ENCODE measurements around the gene AKT3. TPM values are rescaled to one million over a fixed set of nuclear protein-coding genes. Genes with fewer than 3 reads are reported as not detected.

Gene AKT3
- total and polyA plus RNA-seq, 3 experiments from 2014 or later, result 4.3 to 49.6 (median 47.3) TPM

DNA sequence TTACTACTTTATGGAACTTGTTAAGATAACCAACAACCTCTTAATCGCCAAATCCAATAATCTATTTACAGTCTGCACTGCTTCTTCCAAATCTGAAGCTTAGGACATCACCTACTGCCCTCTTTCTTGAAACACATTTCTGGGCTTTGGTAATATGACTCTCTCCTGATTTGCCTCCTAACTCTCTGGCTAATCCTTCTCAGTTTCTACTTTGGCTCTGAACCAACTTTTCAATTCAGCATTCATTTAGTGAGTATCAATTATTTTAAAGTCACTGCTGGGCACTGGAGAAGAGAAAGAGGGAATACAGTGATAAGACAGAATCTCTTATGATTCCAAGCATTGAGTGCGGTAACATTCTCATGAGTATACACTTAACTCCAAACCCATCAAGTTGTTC lies 275.0 kb downstream of the AKT3 start:
- H3K9me3 ChIP-seq (ENCODE audit: low read length), result no peaks in the 10 kb centered on the region

DNA sequence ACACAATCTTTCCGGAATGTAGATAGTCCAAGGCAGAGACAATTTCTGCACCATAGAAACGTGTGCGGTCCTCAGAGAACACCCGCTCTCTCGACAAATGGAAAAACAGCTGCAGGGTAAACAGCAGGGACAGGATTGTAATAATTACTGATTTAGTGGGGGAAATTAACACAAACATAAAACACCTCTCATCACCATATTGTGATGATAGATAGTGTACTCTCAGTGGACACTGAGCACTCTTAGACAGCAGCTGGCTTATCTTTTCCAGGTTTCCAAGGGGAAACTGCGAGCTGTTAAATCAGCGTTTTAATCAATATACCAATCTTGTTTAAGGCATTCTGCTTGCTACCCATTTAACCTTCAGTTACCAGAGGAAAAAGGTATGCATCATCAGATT lies 277.1 kb downstream of the AKT3 start:
- H3K27me3 ChIP-seq (ENCODE audit: insufficient read depth, low read length, poor library complexity, severe bottlenecking), result no peaks in the 10 kb centered on the region
- DNase-seq, result no peak
- Mint-ChIP-seq H3K27me3 (no peaks in the 10 kb centered on the region), H3K27ac (no peak overlapping the region), H3K4me1 (peaks cover 3 to 16% (median 15%) of the 10 kb centered on the region in 3 donors), H3K36me3 (peaks cover 29 to 70% (median 47%) of the 10 kb centered on the region in 3 donors), H3K9me3 (peaks cover 0 to 6% (median 0%) of the 10 kb centered on the region in 5 donors), H3K4me3 (no peak overlapping the region)
- no peak overlapping the region for H3K27ac ChIP-seq (ENCODE audit: low read depth, low read length)
- no peaks in the 10 kb centered on the region for H3K36me3 ChIP-seq (ENCODE audit: insufficient read depth, low read length)
- H3K4me3 ChIP-seq (ENCODE audit: low read length), result no peak overlapping the region
- ChIA-PET CTCF (no interaction called here), POLR2A (no interaction called here)
- no peaks in the 10 kb centered on the region for H3K4me1 ChIP-seq (ENCODE audit: insufficient read depth, low read length)
- no peaks in the 10 kb centered on the region for H3K9me3 ChIP-seq (ENCODE audit: low read length)

More for the DNA sequence above, 275.0 kb downstream of the AKT3 start:
- no peak overlapping the region for H3K4me3 ChIP-seq (ENCODE audit: low read length)
- Mint-ChIP-seq H3K4me3 (no peak overlapping the region), H3K4me1 (peaks cover 3 to 20% (median 15%) of the 10 kb centered on the region in 3 donors), H3K9me3 (peaks cover 0 to 6% (median 0%) of the 10 kb centered on the region in 5 donors), H3K27me3 (no peaks in the 10 kb centered on the region), H3K27ac (no peak overlapping the region), H3K36me3 (peaks cover 39 to 67% (median 58%) of the 10 kb centered on the region in 3 donors)
- no peaks in the 10 kb centered on the region for H3K27me3 ChIP-seq (ENCODE audit: insufficient read depth, low read length, poor library complexity, severe bottlenecking)
- CTCF ChIA-PET, result no interaction called here
- no peak for DNase-seq
- H3K36me3 ChIP-seq (ENCODE audit: insufficient read depth, low read length), result no peaks in the 10 kb centered on the region
- H3K4me1 ChIP-seq (ENCODE audit: insufficient read depth, low read length), result no peaks in the 10 kb centered on the region
- POLR2A ChIA-PET, result no interaction called here
- no peak overlapping the region for H3K27ac ChIP-seq (ENCODE audit: low read depth, low read length)

DNA sequence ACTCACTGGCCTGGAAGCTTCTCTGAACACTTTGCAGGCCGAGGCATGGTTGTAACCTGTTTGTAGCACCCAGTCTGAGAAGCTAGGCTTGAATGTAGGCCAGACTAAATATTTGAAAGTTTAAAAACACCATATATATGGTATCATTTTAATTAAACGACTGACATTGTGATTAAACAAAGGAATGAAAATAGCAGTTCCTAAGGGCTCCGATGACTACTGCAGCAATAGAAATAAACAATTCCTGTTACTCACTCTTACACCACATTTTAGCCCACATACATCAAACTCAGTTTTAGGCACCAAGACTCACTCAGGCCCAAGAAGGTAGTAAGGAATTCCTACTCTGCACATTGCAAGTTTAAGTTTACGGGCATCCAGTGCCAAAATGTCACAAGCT lies 281.2 kb downstream of the AKT3 start:
- no peak overlapping the region for H3K27ac ChIP-seq (ENCODE audit: low read depth, low read length)
- no peak overlapping the region for H3K4me3 ChIP-seq (ENCODE audit: low read length)
- H3K4me1 Mint-ChIP-seq, result no peaks in the 10 kb centered on the region
- no peaks in the 10 kb centered on the region for H3K9me3 ChIP-seq (ENCODE audit: low read length)
- peaks cover 16 to 78% (median 29%) of the 10 kb centered on the region in 3 donors for H3K36me3 Mint-ChIP-seq
- H3K27me3 ChIP-seq (ENCODE audit: insufficient read depth, low read length, poor library complexity, severe bottlenecking), result no peaks in the 10 kb centered on the region
- no peaks in the 10 kb centered on the region for H3K27me3 Mint-ChIP-seq
- H3K36me3 ChIP-seq (ENCODE audit: insufficient read depth, low read length), result no peaks in the 10 kb centered on the region
- H3K27ac Mint-ChIP-seq, result no peak overlapping the region
- CTCF ChIA-PET, result interaction anchor here (1.3 kb wide), 1 partner anchor 10 kb away, joined by 3 read pairs; no protein-coding TSS in a partner anchor
- POLR2A ChIA-PET, result no interaction called here
- no peak for DNase-seq
- H3K9me3 Mint-ChIP-seq, result no peaks in the 10 kb centered on the region
- H3K4me3 Mint-ChIP-seq, result no peak overlapping the region
- no peaks in the 10 kb centered on the region for H3K4me1 ChIP-seq (ENCODE audit: insufficient read depth, low read length)

DNA sequence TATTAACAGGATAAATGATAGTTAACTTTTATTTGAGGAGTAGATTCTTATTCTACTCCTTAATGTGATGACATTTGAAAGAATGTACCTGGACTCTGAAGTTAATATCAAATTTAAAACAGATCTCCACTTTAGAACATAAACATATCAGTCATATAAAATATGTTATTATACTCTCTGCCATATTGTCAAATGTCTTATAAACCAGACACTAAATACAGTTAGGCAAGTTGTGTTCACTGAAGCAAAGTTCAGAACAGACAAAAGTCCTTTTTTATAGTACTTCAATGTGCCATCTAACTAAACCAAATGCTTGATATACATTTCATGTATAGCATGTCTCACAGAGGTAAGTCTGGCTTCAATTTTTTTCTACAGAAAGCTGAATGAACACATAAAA lies 285.2 kb downstream of the AKT3 start:
- Mint-ChIP-seq H3K36me3 (peaks cover 23 to 72% (median 31%) of the 10 kb centered on the region in 3 donors), H3K9me3 (peaks cover 0 to 6% (median 3%) of the 10 kb centered on the region in 5 donors), H3K27ac (peak overlapping the region in 1 of 8 donors; percentile 12), H3K4me3 (no peak overlapping the region), H3K4me1 (peaks cover 0 to 4% (median 3%) of the 10 kb centered on the region in 3 donors), H3K27me3 (no peaks in the 10 kb centered on the region)
- Histone ChIP-seq H3K4me1 (ENCODE audit: insufficient read depth, low read length) (no peaks in the 10 kb centered on the region), H3K9me3 (ENCODE audit: low read length) (no peaks in the 10 kb centered on the region), H3K36me3 (ENCODE audit: insufficient read depth, low read length) (peaks cover 18% of the 10 kb centered on the region), H3K27me3 (ENCODE audit: insufficient read depth, low read length, poor library complexity, severe bottlenecking) (no peaks in the 10 kb centered on the region), H3K4me3 (ENCODE audit: low read length) (no peak overlapping the region), H3K27ac (ENCODE audit: low read depth, low read length) (no peak overlapping the region)
- DNase-seq, result no peak
- ChIA-PET POLR2A (no interaction called here), CTCF (no interaction called here)

DNA sequence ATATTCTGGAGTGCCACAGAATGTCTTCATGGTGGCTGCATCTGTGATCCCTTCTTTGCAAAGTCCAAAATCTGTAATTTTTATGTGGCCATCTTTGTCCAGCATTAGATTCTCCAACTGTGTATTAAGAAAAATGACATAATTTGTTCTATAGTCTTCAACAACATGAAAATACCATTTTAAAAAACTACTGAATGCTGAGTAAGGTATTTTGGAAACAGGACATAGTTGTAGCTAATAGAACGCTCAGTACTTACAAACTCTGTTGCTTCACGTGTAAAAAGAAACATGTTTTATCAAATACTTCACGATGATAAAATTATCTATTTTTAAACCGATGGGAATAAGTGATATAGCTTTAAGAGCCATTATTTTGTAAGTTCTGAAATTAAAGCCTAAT lies 286.3 kb downstream of the AKT3 start:
- ChIA-PET CTCF (no interaction called here), POLR2A (no interaction called here)
- H3K9me3 ChIP-seq (ENCODE audit: low read length), result no peaks in the 10 kb centered on the region
- no peak overlapping the region for H3K4me3 ChIP-seq (ENCODE audit: low read length)
- no peak overlapping the region for H3K27ac Mint-ChIP-seq
- H3K27me3 ChIP-seq (ENCODE audit: insufficient read depth, low read length, poor library complexity, severe bottlenecking), result no peaks in the 10 kb centered on the region
- peaks cover 0 to 6% (median 3%) of the 10 kb centered on the region in 5 donors for H3K9me3 Mint-ChIP-seq
- H3K36me3 ChIP-seq (ENCODE audit: insufficient read depth, low read length), result peaks cover 18% of the 10 kb centered on the region
- H3K4me1 Mint-ChIP-seq, result peaks cover 5 to 6% (median 6%) of the 10 kb centered on the region in 3 donors
- no peaks in the 10 kb centered on the region for H3K27me3 Mint-ChIP-seq
- no peak overlapping the region for H3K27ac ChIP-seq (ENCODE audit: low read depth, low read length)
- DNase-seq, result no peak
- peaks cover 23 to 67% (median 34%) of the 10 kb centered on the region in 3 donors for H3K36me3 Mint-ChIP-seq
- H3K4me1 ChIP-seq (ENCODE audit: insufficient read depth, low read length), result no peaks in the 10 kb centered on the region
- H3K4me3 Mint-ChIP-seq, result no peak overlapping the region

DNA sequence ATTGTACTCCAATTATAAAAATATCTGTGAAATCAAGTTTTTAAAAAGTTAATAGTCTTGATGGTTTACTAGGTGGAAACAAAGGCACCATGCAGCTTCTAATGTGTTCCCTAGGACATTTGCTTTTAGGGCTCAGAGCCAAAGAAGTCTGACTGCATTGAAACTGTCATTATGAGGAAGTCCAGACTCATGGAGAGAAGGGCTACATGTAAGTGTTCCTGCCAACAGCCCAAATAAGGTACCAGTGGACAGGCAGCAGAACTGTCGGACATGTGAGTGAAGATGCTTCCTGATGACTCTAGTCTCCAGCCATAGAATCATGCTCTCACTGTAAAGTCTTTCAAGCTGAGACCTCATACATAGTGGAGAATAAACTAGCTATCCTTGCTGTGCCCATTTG lies 287.6 kb downstream of the AKT3 start:
- peaks cover 0 to 6% (median 3%) of the 10 kb centered on the region in 5 donors for H3K9me3 Mint-ChIP-seq
- H3K36me3 Mint-ChIP-seq, result peaks cover 22 to 56% (median 24%) of the 10 kb centered on the region in 3 donors
- POLR2A ChIA-PET, result no interaction called here
- peak overlapping the region in 1 of 8 donors; percentile 43 for H3K27ac Mint-ChIP-seq
- H3K27me3 Mint-ChIP-seq, result no peaks in the 10 kb centered on the region
- DNase-seq, result no peak
- CTCF ChIA-PET, result no interaction called here
- Histone ChIP-seq H3K27me3 (ENCODE audit: insufficient read depth, low read length, poor library complexity, severe bottlenecking) (no peaks in the 10 kb centered on the region), H3K27ac (ENCODE audit: low read depth, low read length) (no peak overlapping the region), H3K4me1 (ENCODE audit: insufficient read depth, low read length) (no peaks in the 10 kb centered on the region), H3K4me3 (ENCODE audit: low read length) (no peak overlapping the region), H3K9me3 (ENCODE audit: low read length) (no peaks in the 10 kb centered on the region), H3K36me3 (ENCODE audit: insufficient read depth, low read length) (peaks cover 18% of the 10 kb centered on the region)
- no peak overlapping the region for H3K4me3 Mint-ChIP-seq
- H3K4me1 Mint-ChIP-seq, result peaks cover 6 to 14% (median 6%) of the 10 kb centered on the region in 3 donors

DNA sequence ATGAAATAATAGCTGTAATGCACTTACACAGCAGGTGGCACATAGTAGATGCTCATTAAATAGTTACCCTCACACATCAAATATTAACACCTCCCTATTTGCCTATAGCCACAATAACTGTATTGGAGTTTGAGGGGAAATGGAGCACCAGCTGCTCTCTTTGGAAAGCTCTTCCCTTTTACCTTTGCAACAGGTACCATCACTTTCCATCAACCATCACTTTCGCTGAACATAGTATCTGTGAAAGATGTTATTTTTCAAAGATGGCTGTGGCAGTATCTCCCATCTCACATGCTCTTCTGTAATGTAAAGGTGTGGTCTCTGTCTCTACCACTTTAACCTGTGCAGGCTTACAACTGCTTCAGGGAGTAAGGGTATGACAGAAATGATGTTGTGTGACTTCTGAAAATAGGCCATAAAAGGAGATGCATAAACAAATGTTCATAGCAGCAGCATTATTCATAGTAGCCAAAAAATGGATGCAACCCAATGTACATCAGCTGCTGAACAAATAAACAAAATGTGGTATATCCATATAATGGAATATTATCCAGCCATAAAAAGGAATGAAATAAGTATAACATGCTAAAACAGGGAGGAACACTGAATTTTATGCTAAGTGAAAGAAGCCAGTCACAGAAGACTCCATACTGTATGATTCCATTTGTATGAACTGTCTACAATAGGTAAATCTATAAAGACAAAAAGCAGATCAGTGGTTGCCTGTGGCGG lies 288.3 kb downstream of the AKT3 start:
- Histone ChIP-seq H3K4me3 (ENCODE audit: low read length) (no peak overlapping the region), H3K9me3 (ENCODE audit: low read length) (no peaks in the 10 kb centered on the region), H3K27ac (ENCODE audit: low read depth, low read length) (no peak overlapping the region), H3K27me3 (ENCODE audit: insufficient read depth, low read length, poor library complexity, severe bottlenecking) (no peaks in the 10 kb centered on the region), H3K36me3 (ENCODE audit: insufficient read depth, low read length) (peaks cover 18% of the 10 kb centered on the region), H3K4me1 (ENCODE audit: insufficient read depth, low read length) (no peaks in the 10 kb centered on the region)
- peak overlapping the region in 3 of 8 donors; percentile 35 to 43 (median 42) for H3K27ac Mint-ChIP-seq
- DNase-seq, result no peak
- peaks cover 6 to 18% (median 10%) of the 10 kb centered on the region in 3 donors for H3K4me1 Mint-ChIP-seq
- H3K36me3 Mint-ChIP-seq, result peaks cover 22 to 52% (median 23%) of the 10 kb centered on the region in 3 donors
- CTCF ChIA-PET, result no interaction called here
- H3K9me3 Mint-ChIP-seq, result peaks cover 0 to 6% (median 3%) of the 10 kb centered on the region in 5 donors
- no peak overlapping the region for H3K4me3 Mint-ChIP-seq
- POLR2A ChIA-PET, result no interaction called here
- H3K27me3 Mint-ChIP-seq, result no peaks in the 10 kb centered on the region

DNA sequence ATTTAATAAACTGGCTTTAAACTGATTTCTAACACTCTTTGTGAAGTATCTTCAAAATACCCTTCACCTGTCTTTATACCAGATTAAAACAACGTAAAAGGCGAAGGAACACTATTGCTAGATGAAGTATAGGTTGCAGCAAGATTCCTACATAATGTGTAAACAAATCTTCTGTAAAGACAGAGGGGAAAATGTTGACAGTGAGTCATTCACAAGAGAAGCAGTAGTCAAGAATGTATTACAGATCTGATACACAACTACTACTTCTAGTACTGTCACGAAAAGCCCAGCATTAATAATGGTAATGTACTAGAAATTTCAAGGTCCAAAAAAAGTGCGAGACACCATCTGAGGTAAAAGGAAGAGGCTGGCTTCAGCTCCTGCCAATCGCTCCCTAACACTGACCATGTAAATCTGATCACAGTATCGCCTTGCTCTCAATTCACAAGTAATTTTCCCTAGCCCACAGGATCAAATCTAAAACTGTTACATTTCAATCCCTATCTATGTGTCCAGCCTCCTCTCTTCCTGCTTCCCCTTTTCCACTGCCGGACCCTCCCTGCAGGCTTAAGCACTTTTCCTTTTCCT lies 290.4 kb downstream of the AKT3 start:
- ChIA-PET POLR2A (no interaction called here), CTCF (no interaction called here)
- Histone ChIP-seq H3K9me3 (ENCODE audit: low read length) (no peaks in the 10 kb centered on the region), H3K36me3 (ENCODE audit: insufficient read depth, low read length) (peaks cover 18% of the 10 kb centered on the region), H3K4me1 (ENCODE audit: insufficient read depth, low read length) (no peaks in the 10 kb centered on the region), H3K27ac (ENCODE audit: low read depth, low read length) (no peak overlapping the region), H3K27me3 (ENCODE audit: insufficient read depth, low read length, poor library complexity, severe bottlenecking) (no peaks in the 10 kb centered on the region), H3K4me3 (ENCODE audit: low read length) (no peak overlapping the region)
- H3K36me3 Mint-ChIP-seq, result peaks cover 17 to 44% (median 23%) of the 10 kb centered on the region in 3 donors
- H3K4me1 Mint-ChIP-seq, result peaks cover 6 to 26% (median 15%) of the 10 kb centered on the region in 3 donors
- H3K27me3 Mint-ChIP-seq, result no peaks in the 10 kb centered on the region
- H3K9me3 Mint-ChIP-seq, result peaks cover 0 to 6% (median 3%) of the 10 kb centered on the region in 5 donors
- no peak for DNase-seq
- no peak overlapping the region for H3K4me3 Mint-ChIP-seq
- peak overlapping the region in 2 of 8 donors; percentile 18 to 27 for H3K27ac Mint-ChIP-seq

Measured in CD8-positive, alpha-beta memory T cell (primary cell).